Stimulated activated CD4-positive, alpha-beta T cell treated with anti-CD3 and anti-CD28 coated beads, Interleukin-1b, Interleukin-23, amount 100 ng/mL, for 1 hour (primary cell): ENCODE data around the gene CRYBA4.

Source experiments
- DNase-seq, 2 donors: peaks; one replicate each; pipeline ENCODE4 v3.0.0-alpha.2; 2020; ENCODE audit warnings: low read depth in 2 of 2

Gene CRYBA4

GRCh38 chr22:26624803-26625202 lies 3.0 kb downstream of the CRYBA4 start:
- DNase-seq = no peak

GRCh38 chr22:26629988-26630761 lies 8.4 kb downstream of the CRYBA4 start:
- DNase-seq = no peak

- DNase-seq = no peak
Observed at GRCh38 chr22:26631282-26631681, 9.5 kb downstream of the CRYBA4 start.

- no peak for DNase-seq
Observed at GRCh38 chr22:26632422-26633155, 10.8 kb downstream of the CRYBA4 start.

- no peak for DNase-seq
Observed at GRCh38 chr22:26634189-26634588, 12.4 kb downstream of the CRYBA4 start.

- DNase-seq = no peak
Observed at GRCh38 chr22:26635117-26635516, 13.4 kb downstream of the CRYBA4 start.

- no peak for DNase-seq
Observed at GRCh38 chr22:26636296-26636695, 14.5 kb downstream of the CRYBA4 start.

- DNase-seq = peak; percentile 48 to 56
Observed at GRCh38 chr22:26642465-26643417, 21.0 kb downstream of the CRYBA4 start.

GRCh38 chr22:26643418-26644100 lies 21.8 kb downstream of the CRYBA4 start:
- DNase-seq = no peak

- DNase-seq = no peak
Observed at GRCh38 chr22:26646158-26646557, 24.4 kb downstream of the CRYBA4 start.

GRCh38 chr22:26648011-26648497 lies 26.3 kb downstream of the CRYBA4 start:
- no peak for DNase-seq

- no peak for DNase-seq
Observed at GRCh38 chr22:26648528-26649388, 27.0 kb downstream of the CRYBA4 start.

GRCh38 chr22:26650722-26651421 lies 29.1 kb downstream of the CRYBA4 start:
- DNase-seq = no peak

GRCh38 chr22:26651815-26652214 lies 30.1 kb downstream of the CRYBA4 start:
- no peak for DNase-seq

GRCh38 chr22:26656891-26657851 lies 35.4 kb downstream of the CRYBA4 start, which contains the start of gene MIAT:
TSS of gene MIAT (plus strand) at chr22:26657588.
- DNase-seq = no peak

- no peak for DNase-seq
Observed at GRCh38 chr22:26658161-26658560, 36.4 kb downstream of the CRYBA4 start.

GRCh38 chr22:26658671-26659478 lies 37.1 kb downstream of the CRYBA4 start:
- peak in 1 of 2 donors; percentile 64 for DNase-seq

GRCh38 chr22:26660356-26660755 lies 38.6 kb downstream of the CRYBA4 start:
- no peak for DNase-seq
